Muscle layer of colon (tissue), 2 donors: Measurements from ENCODE around the gene CNTN1.

ENCODE experiments used
- H3K27ac ChIP-seq: one replicate; pipeline ENCODE4 v1.7.0; 2013; ENCODE audit warnings: low read depth, mild to moderate bottlenecking, low read length, moderate library complexity
- H3K27me3 ChIP-seq, 2 donors: one replicate each; pipeline ENCODE4 v1.7.0; 2013; ENCODE audit warnings: low read length in 2 of 2, mild to moderate bottlenecking in 2 of 2; ENCODE audit not compliant: insufficient read depth in 2 of 2, control insufficient read depth in 1 of 2
- H3K36me3 ChIP-seq: one replicate; pipeline ENCODE4 v1.7.0; 2013; ENCODE audit warnings: mild to moderate bottlenecking, low read length; ENCODE audit not compliant: insufficient read depth
- H3K4me1 ChIP-seq: one replicate; pipeline ENCODE4 v1.7.0; 2013; ENCODE audit warnings: mild to moderate bottlenecking, low read length; ENCODE audit not compliant: insufficient read depth
- H3K4me3 ChIP-seq, 2 donors: one replicate each; pipeline ENCODE4 v1.7.0; 2013; ENCODE audit warnings: low read length in 2 of 2, low read depth in 1 of 2, mild to moderate bottlenecking in 1 of 2, moderate library complexity in 1 of 2
- H3K9ac ChIP-seq: one replicate; pipeline ENCODE4 v1.7.0; 2013; ENCODE audit warnings: low read length
- H3K9me3 ChIP-seq: one replicate; pipeline ENCODE4 v1.7.0; 2013; ENCODE audit warnings: mild to moderate bottlenecking, low read length
- donor health status: abdominal sarcoma.
- donor health status: Adenocarcinoma of cecum.

CNTN1 gene

GRCh38 chr12:41051954-41052353, 359.7 kb downstream of the CNTN1 start:
- H3K4me1 ChIP-seq = peaks cover 14% of the 10 kb centered on the region
- no peak overlapping the region for H3K4me3 ChIP-seq
- no peaks in the 10 kb centered on the region for H3K9me3 ChIP-seq
- no peak overlapping the region for H3K27ac ChIP-seq
- H3K9ac ChIP-seq = no peak overlapping the region
- H3K27me3 ChIP-seq = no peaks in the 10 kb centered on the region
- no peaks in the 10 kb centered on the region for H3K36me3 ChIP-seq

GRCh38 chr12:41052441-41052840, 360.2 kb downstream of the CNTN1 start:
- no peak overlapping the region for H3K4me3 ChIP-seq
- no peaks in the 10 kb centered on the region for H3K27me3 ChIP-seq
- no peak overlapping the region for H3K9ac ChIP-seq
- no peaks in the 10 kb centered on the region for H3K9me3 ChIP-seq
- no peak overlapping the region for H3K27ac ChIP-seq
- H3K36me3 ChIP-seq = no peaks in the 10 kb centered on the region
- H3K4me1 ChIP-seq = peaks cover 14% of the 10 kb centered on the region

GRCh38 chr12:41053046-41053445, 360.8 kb downstream of the CNTN1 start:
- Histone ChIP-seq H3K4me1 (peaks cover 14% of the 10 kb centered on the region), H3K36me3 (no peaks in the 10 kb centered on the region), H3K27me3 (no peaks in the 10 kb centered on the region)

GRCh38 chr12:41055875-41056577, 363.8 kb downstream of the CNTN1 start:
- H3K4me1 ChIP-seq = peaks cover 10% of the 10 kb centered on the region
- H3K27ac ChIP-seq = peak overlapping the region; percentile 36
- H3K9me3 ChIP-seq = no peaks in the 10 kb centered on the region
- no peak overlapping the region for H3K4me3 ChIP-seq
- H3K9ac ChIP-seq = no peak overlapping the region
- H3K36me3 ChIP-seq = no peaks in the 10 kb centered on the region
- no peaks in the 10 kb centered on the region for H3K27me3 ChIP-seq

More at GRCh38 chr12:41053046-41053445, 360.8 kb downstream of the CNTN1 start:
- no peaks in the 10 kb centered on the region for H3K9me3 ChIP-seq
- H3K4me3 ChIP-seq = no peak overlapping the region
- H3K9ac ChIP-seq = no peak overlapping the region
- no peak overlapping the region for H3K27ac ChIP-seq

- Histone ChIP-seq H3K4me1 (peaks cover 10% of the 10 kb centered on the region), H3K27ac (no peak overlapping the region), H3K4me3 (no peak overlapping the region), H3K36me3 (no peaks in the 10 kb centered on the region), H3K9ac (no peak overlapping the region), H3K27me3 (no peaks in the 10 kb centered on the region), H3K9me3 (no peaks in the 10 kb centered on the region)
Measured at GRCh38 chr12:41058266-41058665, 366.0 kb downstream of the CNTN1 start.

GRCh38 chr12:41061192-41061591, 369.0 kb downstream of the CNTN1 start:
- H3K27ac ChIP-seq = no peak overlapping the region
- no peaks in the 10 kb centered on the region for H3K36me3 ChIP-seq
- H3K4me1 ChIP-seq = peaks cover 3% of the 10 kb centered on the region
- no peaks in the 10 kb centered on the region for H3K27me3 ChIP-seq
- no peaks in the 10 kb centered on the region for H3K9me3 ChIP-seq
- no peak overlapping the region for H3K4me3 ChIP-seq
- H3K9ac ChIP-seq = no peak overlapping the region

GRCh38 chr12:41064411-41064810, 372.2 kb downstream of the CNTN1 start:
- H3K9ac ChIP-seq = no peak overlapping the region
- no peaks in the 10 kb centered on the region for H3K4me1 ChIP-seq
- no peak overlapping the region for H3K4me3 ChIP-seq
- no peaks in the 10 kb centered on the region for H3K36me3 ChIP-seq
- peak overlapping the region; percentile 51 for H3K27ac ChIP-seq
- no peaks in the 10 kb centered on the region for H3K27me3 ChIP-seq
- H3K9me3 ChIP-seq = no peaks in the 10 kb centered on the region

GRCh38 chr12:41067941-41068645, 375.9 kb downstream of the CNTN1 start:
- no peak overlapping the region for H3K4me3 ChIP-seq
- H3K36me3 ChIP-seq = no peaks in the 10 kb centered on the region
- no peaks in the 10 kb centered on the region for H3K4me1 ChIP-seq
- H3K9ac ChIP-seq = no peak overlapping the region
- no peaks in the 10 kb centered on the region for H3K9me3 ChIP-seq
- H3K27ac ChIP-seq = no peak overlapping the region
- no peaks in the 10 kb centered on the region for H3K27me3 ChIP-seq

- Histone ChIP-seq H3K27me3 (no peaks in the 10 kb centered on the region), H3K4me3 (no peak overlapping the region), H3K9ac (no peak overlapping the region), H3K4me1 (no peaks in the 10 kb centered on the region), H3K36me3 (no peaks in the 10 kb centered on the region), H3K9me3 (no peaks in the 10 kb centered on the region), H3K27ac (no peak overlapping the region)
Measured at GRCh38 chr12:41073633-41074472, 381.6 kb downstream of the CNTN1 start.

- no peak overlapping the region for H3K9ac ChIP-seq
- no peaks in the 10 kb centered on the region for H3K27me3 ChIP-seq
- H3K4me3 ChIP-seq = no peak overlapping the region
- no peak overlapping the region for H3K27ac ChIP-seq
- no peaks in the 10 kb centered on the region for H3K9me3 ChIP-seq
- H3K4me1 ChIP-seq = no peaks in the 10 kb centered on the region
- no peaks in the 10 kb centered on the region for H3K36me3 ChIP-seq
Measured at GRCh38 chr12:41074473-41074769, 382.2 kb downstream of the CNTN1 start.

GRCh38 chr12:41076114-41076513, 383.9 kb downstream of the CNTN1 start:
- no peaks in the 10 kb centered on the region for H3K4me1 ChIP-seq
- no peak overlapping the region for H3K9ac ChIP-seq
- H3K9me3 ChIP-seq = no peaks in the 10 kb centered on the region
- no peaks in the 10 kb centered on the region for H3K36me3 ChIP-seq
- H3K4me3 ChIP-seq = no peak overlapping the region
- H3K27me3 ChIP-seq = no peaks in the 10 kb centered on the region
- no peak overlapping the region for H3K27ac ChIP-seq
